Measurements from ENCODE around the gene COX20. TPM values are rescaled to one million over a fixed set of nuclear protein-coding genes. Genes with fewer than 3 reads are reported as not detected.
A peak's percentile ranks its signal among the peaks of the same experiment; 100 is the strongest.

COX20 gene
- total RNA-seq, 1 donor from 2014 or later = 22.8 TPM

DNA sequence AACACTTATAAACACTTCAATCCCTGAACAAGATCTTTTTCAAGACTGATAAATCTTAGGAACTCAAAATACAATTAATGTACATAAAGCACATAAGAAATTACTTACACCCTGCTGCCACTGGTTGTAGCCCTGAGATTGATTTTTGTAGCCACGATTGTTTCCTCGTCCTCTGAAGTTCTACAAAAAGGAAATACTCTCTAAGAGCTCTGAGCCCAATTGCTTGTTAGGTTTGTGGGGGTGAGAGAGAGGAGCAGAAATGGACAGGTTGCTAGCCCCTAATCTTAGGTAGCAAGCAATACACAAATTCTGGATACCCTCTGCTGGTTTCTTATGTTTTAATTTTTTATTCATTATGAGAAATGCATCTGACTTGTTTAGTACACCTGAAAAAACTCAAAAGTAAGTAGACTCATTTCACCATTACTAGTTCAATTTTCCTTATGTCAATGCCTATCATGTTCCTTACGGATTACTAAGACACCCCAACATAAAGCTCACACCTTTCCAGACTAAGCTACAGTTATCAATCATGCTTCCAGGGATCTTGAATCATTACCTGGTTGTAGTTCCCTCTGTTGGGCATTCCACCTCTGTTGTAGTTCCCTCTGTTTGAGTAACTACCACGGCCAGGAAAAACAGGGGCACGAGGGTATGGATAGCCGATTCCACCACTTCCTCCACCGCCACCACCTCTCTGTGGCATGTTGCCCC lies 19.6 kb downstream of the COX20 start:
- ATAC-seq (no peak), DNase-seq (no peak)
- intact Hi-C loops (cut with DNase I) = no loop called here
- Histone ChIP-seq H3K4me1 (peaks cover 45% of the 10 kb centered on the region), H3K27ac (no peak overlapping the region), H3K27me3 (ENCODE audit: low read depth) (no peaks in the 10 kb centered on the region), H3K36me3 (peaks cover 100% of the 10 kb centered on the region), H3K9me3 (no peaks in the 10 kb centered on the region), H3K4me3 (no peak overlapping the region)
- TF ChIP-seq CTCF (IDR thresholded peaks at IDR 0.05) = no peak

DNA sequence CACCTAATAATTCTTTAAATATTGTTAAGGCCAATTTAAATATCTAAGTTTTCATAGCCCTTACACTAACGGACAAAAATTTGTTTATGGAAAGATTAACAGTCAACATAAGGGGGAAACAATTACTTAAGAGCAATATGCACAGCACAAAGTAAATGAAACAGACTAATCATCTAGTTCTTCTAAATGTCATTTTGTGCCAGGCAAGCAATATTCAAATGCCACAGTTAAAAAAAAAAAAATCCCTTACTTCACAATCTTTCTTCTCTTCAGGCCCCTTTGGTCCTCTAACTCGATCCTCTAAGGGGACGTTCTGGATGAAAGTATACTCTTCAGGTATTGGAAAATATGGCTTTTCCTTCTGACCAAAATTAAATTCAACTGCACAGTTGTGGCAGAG lies 22.3 kb downstream of the COX20 start:
- H3K27me3 ChIP-seq (ENCODE audit: low read depth) = no peaks in the 10 kb centered on the region
- peaks cover 67% of the 10 kb centered on the region for H3K4me1 ChIP-seq
- TF ChIP-seq CTCF (IDR thresholded peaks at IDR 0.05) = no peak
- H3K36me3 ChIP-seq = peaks cover 84% of the 10 kb centered on the region
- no peak overlapping the region for H3K4me3 ChIP-seq
- no peak overlapping the region for H3K27ac ChIP-seq
- DNase-seq = no peak
- no peak for ATAC-seq
- no peaks in the 10 kb centered on the region for H3K9me3 ChIP-seq
- intact Hi-C loops (cut with DNase I) = no loop called here

- intact Hi-C loops (cut with DNase I) = no loop called here
- Histone ChIP-seq H3K9me3 (no peaks in the 10 kb centered on the region), H3K36me3 (peaks cover 78% of the 10 kb centered on the region), H3K4me1 (peaks cover 66% of the 10 kb centered on the region), H3K27ac (no peak overlapping the region), H3K4me3 (no peak overlapping the region), H3K27me3 (ENCODE audit: low read depth) (no peaks in the 10 kb centered on the region)
- DNase-seq (no peak), ATAC-seq (no peak)
- no peak for TF ChIP-seq CTCF (IDR thresholded peaks at IDR 0.05)
Measured at GRCh38 chr1:244858357-244858756, 22.9 kb downstream of the COX20 start.

DNA sequence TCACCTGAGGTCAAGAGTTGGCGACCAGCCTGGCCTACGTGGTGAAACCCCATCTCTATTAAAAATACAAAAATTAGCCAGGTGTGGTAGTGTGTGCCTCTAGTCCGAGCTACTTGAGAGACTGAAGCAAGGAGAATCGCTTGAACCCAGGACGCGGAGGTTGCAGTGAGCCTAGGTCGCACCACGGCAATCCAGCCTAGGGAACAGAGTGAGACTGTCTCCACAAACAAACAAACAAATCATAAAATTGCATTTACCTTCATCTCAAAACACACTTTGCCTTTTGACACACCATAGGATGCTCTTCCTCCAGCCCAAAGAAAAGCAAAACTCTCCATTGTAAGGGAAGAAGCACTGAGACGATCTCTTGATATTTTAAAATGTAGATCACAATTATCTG lies 24.6 kb downstream of the COX20 start:
- Histone ChIP-seq H3K9me3 (no peaks in the 10 kb centered on the region), H3K27me3 (ENCODE audit: low read depth) (no peaks in the 10 kb centered on the region), H3K4me3 (peak overlapping the region; percentile 94), H3K36me3 (peaks cover 60% of the 10 kb centered on the region), H3K27ac (no peak overlapping the region), H3K4me1 (peaks cover 54% of the 10 kb centered on the region)
- no peak for ATAC-seq
- no peak for TF ChIP-seq CTCF (IDR thresholded peaks at IDR 0.05)
- intact Hi-C loops (cut with DNase I) = no loop called here
- no peak for DNase-seq

DNA sequence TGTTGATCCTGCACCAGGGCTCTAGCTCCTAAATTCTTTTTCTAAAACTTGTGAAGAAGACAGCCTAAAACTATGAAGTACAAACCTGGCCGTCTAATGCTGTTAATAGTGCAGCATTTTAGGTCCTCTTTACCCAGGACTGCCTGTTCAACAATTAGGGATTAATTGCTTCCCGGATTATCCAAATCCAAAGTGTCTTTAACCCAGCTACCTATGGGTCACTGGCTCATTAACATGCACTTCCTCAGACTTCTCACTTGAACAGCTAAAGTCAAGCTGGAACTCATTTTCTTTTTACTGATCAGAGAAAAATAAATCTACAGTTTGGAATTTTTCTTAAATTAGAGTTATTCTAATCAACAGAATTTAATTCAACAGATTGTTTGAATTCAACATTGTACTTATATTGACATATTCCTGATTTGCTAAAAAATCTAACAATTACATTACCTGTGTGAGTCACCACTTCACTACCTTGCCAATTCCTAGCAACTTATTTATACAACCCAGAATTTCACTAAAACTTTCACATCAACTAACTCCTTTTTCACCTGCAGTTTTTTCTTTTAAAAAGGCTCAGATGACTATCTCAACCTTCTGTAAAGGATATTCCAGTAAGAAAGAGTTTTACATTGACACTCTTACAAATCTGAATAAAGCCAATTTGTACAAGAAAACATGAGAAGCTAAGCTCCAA lies 25.6 kb downstream of the COX20 start:
- no peaks in the 10 kb centered on the region for H3K27me3 ChIP-seq (ENCODE audit: low read depth)
- no peak overlapping the region for H3K27ac ChIP-seq
- H3K9me3 ChIP-seq = no peaks in the 10 kb centered on the region
- ATAC-seq (no peak), DNase-seq (no peak)
- peaks cover 56% of the 10 kb centered on the region for H3K4me1 ChIP-seq
- TF ChIP-seq CTCF (IDR thresholded peaks at IDR 0.05) = no peak
- peaks cover 51% of the 10 kb centered on the region for H3K36me3 ChIP-seq
- intact Hi-C loops (cut with DNase I) = no loop called here
- H3K4me3 ChIP-seq = peak overlapping the region; percentile 94
